Large intestine (tissue), 3 donors: ENCODE results near the gene USP3. TPM values are rescaled to one million over a fixed set of nuclear protein-coding genes. Genes with fewer than 3 reads are reported as not detected.

Experiments
- DNase-seq, 2 donors: peaks; one replicate each; pipeline versions ENCODE4 v3.0.0 to v3.0.0-alpha.2; 2013
- H3K27ac ChIP-seq: one replicate; pipeline ENCODE4 v1.5.1; 2013; ENCODE audit warnings: low read length
- H3K27me3 ChIP-seq: 2 replicates; pipeline ENCODE4 v1.6.1; 2013; ENCODE audit warnings: low read length; ENCODE audit not compliant: control insufficient read depth, insufficient read depth
- H3K36me3 ChIP-seq: 2 replicates; pipeline ENCODE4 v1.6.1; 2013; ENCODE audit warnings: low read length; ENCODE audit not compliant: control insufficient read depth, insufficient read depth
- H3K4me1 ChIP-seq: one replicate; pipeline ENCODE4 v1.6.1; 2013; ENCODE audit warnings: low read length; ENCODE audit not compliant: control insufficient read depth, insufficient read depth
- H3K4me3 ChIP-seq: one replicate; pipeline ENCODE4 v1.5.1; 2013; ENCODE audit warnings: low read length
- H3K9me3 ChIP-seq: one replicate; pipeline ENCODE4 v1.6.1; 2013; ENCODE audit warnings: mild to moderate bottlenecking, low read depth, low read length, moderate library complexity; ENCODE audit not compliant: control insufficient read depth
- WGBS: methylation state at CpG from one replicate; pipeline ENCODE4 v1.1.5; 2013; ENCODE audit warnings: low lambda C conversion rate; ENCODE audit not compliant: insufficient coverage; 5-methylcytosine and 5-hydroxymethylcytosine counted together
- polyA plus RNA-seq: library from polyadenylated mRNA; unstranded; fragments of 120-200 nt; gene quantifications from one replicate; pipeline ENCODE4 v1.2.1, GENCODE V29; 2013

Gene USP3
- polyA plus RNA-seq, 1 donor = 32.7 TPM

- DNase-seq = no peak
- Histone ChIP-seq H3K36me3 (no peaks in the 10 kb centered on the region), H3K4me3 (no peak overlapping the region), H3K9me3 (no peaks in the 10 kb centered on the region), H3K27me3 (no peaks in the 10 kb centered on the region), H3K27ac (peak overlapping the region; percentile 51), H3K4me1 (peaks cover 39% of the 10 kb centered on the region)
- WGBS = no CpG with 5 or more reads among the region's 9 CpGs
These were observed 28.7 kb upstream of the USP3 start for GRCh38 chr15:63475707-63476106.

- peak in 1 of 2 donors; percentile 72 for DNase-seq
- WGBS = 50% methylated on average over 2 of the region's 2 CpGs
- H3K4me1 ChIP-seq = peaks cover 39% of the 10 kb centered on the region
- peak overlapping the region; percentile 51 for H3K27ac ChIP-seq
- H3K9me3 ChIP-seq = no peaks in the 10 kb centered on the region
- no peak overlapping the region for H3K4me3 ChIP-seq
- H3K27me3 ChIP-seq = no peaks in the 10 kb centered on the region
- H3K36me3 ChIP-seq = no peaks in the 10 kb centered on the region
These were observed 28.2 kb upstream of the USP3 start for GRCh38 chr15:63476229-63476632.

- Histone ChIP-seq H3K36me3 (no peaks in the 10 kb centered on the region), H3K4me1 (peaks cover 41% of the 10 kb centered on the region), H3K4me3 (no peak overlapping the region), H3K9me3 (no peaks in the 10 kb centered on the region), H3K27ac (peak overlapping the region; percentile 20), H3K27me3 (no peaks in the 10 kb centered on the region)
- no CpG with 5 or more reads among the region's 6 CpGs for WGBS
- DNase-seq = peak in 1 of 2 donors; percentile 42
These were observed 26.1 kb upstream of the USP3 start for GRCh38 chr15:63478243-63478642.

- no peak for DNase-seq
- no CpG with 5 or more reads among the region's 2 CpGs for WGBS
- H3K27me3 ChIP-seq = no peaks in the 10 kb centered on the region
- no peak overlapping the region for H3K27ac ChIP-seq
- peaks cover 35% of the 10 kb centered on the region for H3K4me1 ChIP-seq
- H3K4me3 ChIP-seq = no peak overlapping the region
- no peaks in the 10 kb centered on the region for H3K9me3 ChIP-seq
- no peaks in the 10 kb centered on the region for H3K36me3 ChIP-seq
These were observed 24.0 kb upstream of the USP3 start for GRCh38 chr15:63480441-63480821.

- Histone ChIP-seq H3K4me3 (no peak overlapping the region), H3K4me1 (peaks cover 27% of the 10 kb centered on the region), H3K27me3 (no peaks in the 10 kb centered on the region), H3K27ac (no peak overlapping the region), H3K9me3 (no peaks in the 10 kb centered on the region), H3K36me3 (no peaks in the 10 kb centered on the region)
- WGBS = no CpG with 5 or more reads among the region's 3 CpGs
- DNase-seq = no peak
These were observed 23.1 kb upstream of the USP3 start for GRCh38 chr15:63481105-63481810.

- Histone ChIP-seq H3K27me3 (no peaks in the 10 kb centered on the region), H3K4me3 (no peak overlapping the region), H3K4me1 (peaks cover 23% of the 10 kb centered on the region), H3K36me3 (no peaks in the 10 kb centered on the region), H3K27ac (no peak overlapping the region), H3K9me3 (no peaks in the 10 kb centered on the region)
- no peak for DNase-seq
- WGBS = 100% methylated on average over 1 of the region's 7 CpGs
These were observed 21.5 kb upstream of the USP3 start for GRCh38 chr15:63482874-63483323.

- H3K4me1 ChIP-seq = peaks cover 21% of the 10 kb centered on the region
- no peaks in the 10 kb centered on the region for H3K36me3 ChIP-seq
- H3K27me3 ChIP-seq = no peaks in the 10 kb centered on the region
- H3K9me3 ChIP-seq = no peaks in the 10 kb centered on the region
- H3K4me3 ChIP-seq = no peak overlapping the region
- no peak for DNase-seq
- H3K27ac ChIP-seq = peak overlapping the region; percentile 45
- no CpG with 5 or more reads among the region's 6 CpGs for WGBS
These were observed 20.6 kb upstream of the USP3 start for GRCh38 chr15:63483521-63484371.

GRCh38 chr15:63484433-63485186, 19.8 kb upstream of the USP3 start:
- Histone ChIP-seq H3K27me3 (no peaks in the 10 kb centered on the region), H3K27ac (peak overlapping the region; percentile 49), H3K4me3 (no peak overlapping the region), H3K9me3 (no peaks in the 10 kb centered on the region), H3K36me3 (no peaks in the 10 kb centered on the region), H3K4me1 (peaks cover 21% of the 10 kb centered on the region)
- DNase-seq = no peak
- 90% methylated on average over 1 of the region's 6 CpGs for WGBS

GRCh38 chr15:63487076-63487757, 17.2 kb upstream of the USP3 start:
- H3K4me1 ChIP-seq = peaks cover 21% of the 10 kb centered on the region
- DNase-seq = peak; percentile 73 to 75
- H3K27me3 ChIP-seq = no peaks in the 10 kb centered on the region
- no peaks in the 10 kb centered on the region for H3K36me3 ChIP-seq
- H3K27ac ChIP-seq = no peak overlapping the region
- WGBS = 100% methylated on average over 2 of the region's 16 CpGs
- no peaks in the 10 kb centered on the region for H3K9me3 ChIP-seq
- no peak overlapping the region for H3K4me3 ChIP-seq
